Astrocyte (in vitro differentiated cells and primary cell): ENCODE data around the gene C1orf87.

Experiments
- CTCF ChIP-seq: IDR thresholded peaks from 2 replicates; pipeline ENCODE4 v1.5.1; 2011; ENCODE audit warnings: low read depth, mild to moderate bottlenecking, inconsistent platforms, low read length, moderate library complexity; ENCODE audit not compliant: insufficient read depth
- EZH2 ChIP-seq: IDR thresholded peaks from 2 replicates; pipeline ENCODE4 v1.6.1; 2012; ENCODE audit warnings: mild to moderate bottlenecking, low read length, inconsistent platforms; ENCODE audit not compliant: insufficient read depth

- no peak for TF ChIP-seq CTCF
- no peak for TF ChIP-seq EZH2
These were observed 34.6 kb upstream of the C1orf87 start for GRCh38 chr1:60108196-60108595.
